ENCODE data around the gene KRT9. TPM values are rescaled to one million over a fixed set of nuclear protein-coding genes. Genes with fewer than 3 reads are reported as not detected.

The KRT9 gene
- total RNA-seq, 1 experiment from 2014 or later: not detected

- in situ Hi-C loops (cut with HindIII; ENCODE audit: low pct_unique_long_range_greater_than_20kb, low sequenced_read_pairs): no loop called here
- peak; percentile 57 for DNase-seq (ENCODE audit: low read depth)
Measured at GRCh38 chr17:41522301-41523224, 49.3 kb downstream of the KRT9 start.

- DNase-seq (ENCODE audit: low read depth): peak; percentile 88
- in situ Hi-C loops (cut with HindIII; ENCODE audit: low pct_unique_long_range_greater_than_20kb, low sequenced_read_pairs): no loop called here
Measured at GRCh38 chr17:41521574-41522261, 50.1 kb downstream of the KRT9 start.

- DNase-seq (ENCODE audit: low read depth): peak; percentile 85
- in situ Hi-C loops (cut with HindIII; ENCODE audit: low pct_unique_long_range_greater_than_20kb, low sequenced_read_pairs): no loop called here
Measured at GRCh38 chr17:41520821-41521521, 50.9 kb downstream of the KRT9 start.

GRCh38 chr17:41519501-41520224, 52.2 kb downstream of the KRT9 start:
- DNase-seq (ENCODE audit: low read depth): peak; percentile 53
- in situ Hi-C loops (cut with HindIII; ENCODE audit: low pct_unique_long_range_greater_than_20kb, low sequenced_read_pairs): no loop called here

GRCh38 chr17:41518789-41519449, 52.9 kb downstream of the KRT9 start, which contains the start of gene KRT15:
TSS of gene KRT15 (minus strand) at chr17:41518890. CDS start at chr17:41518827, 63 bp downstream.
- DNase-seq (ENCODE audit: low read depth): peak; percentile 75
- in situ Hi-C loops (cut with HindIII; ENCODE audit: low pct_unique_long_range_greater_than_20kb, low sequenced_read_pairs): no loop called here

- no peak for DNase-seq (ENCODE audit: low read depth)
- in situ Hi-C loops (cut with HindIII; ENCODE audit: low pct_unique_long_range_greater_than_20kb, low sequenced_read_pairs): no loop called here
Measured at GRCh38 chr17:41518031-41518430, 53.8 kb downstream of the KRT9 start.

- no peak for DNase-seq (ENCODE audit: low read depth)
- in situ Hi-C loops (cut with HindIII; ENCODE audit: low pct_unique_long_range_greater_than_20kb, low sequenced_read_pairs): no loop called here
Measured at GRCh38 chr17:41516830-41517283, 55.0 kb downstream of the KRT9 start.

- in situ Hi-C loops (cut with HindIII; ENCODE audit: low pct_unique_long_range_greater_than_20kb, low sequenced_read_pairs): no loop called here
- DNase-seq (ENCODE audit: low read depth): no peak
Measured at GRCh38 chr17:41516147-41516829, 55.6 kb downstream of the KRT9 start.

Other genes with a start within 250 kb of the KRT9 start
- not detected in 2 replicates for gene KRT33A, start 221.2 kb downstream of the KRT9 start, total RNA-seq (2014; rRNA removed; shearing (Covaris generic); ENCODE audit: low replicate concordance)
- not detected in 2 replicates for gene KRT33B, start 202.2 kb downstream of the KRT9 start, total RNA-seq (2014; rRNA removed; shearing (Covaris generic); ENCODE audit: low replicate concordance)
- gene KRT34, start 189.8 kb downstream of the KRT9 start, total RNA-seq (2014; rRNA removed; shearing (Covaris generic); ENCODE audit: low replicate concordance): 0.20 TPM in 1 of 2 replicates, not detected in the other
- gene KRT31, start 174.5 kb downstream of the KRT9 start, total RNA-seq (2014; rRNA removed; shearing (Covaris generic); ENCODE audit: low replicate concordance): not detected in 2 replicates
- not detected in 2 replicates for gene KRT37, start 147.5 kb downstream of the KRT9 start, total RNA-seq (2014; rRNA removed; shearing (Covaris generic); ENCODE audit: low replicate concordance)
- not detected in 2 replicates for gene KRT38, start 131.1 kb downstream of the KRT9 start, total RNA-seq (2014; rRNA removed; shearing (Covaris generic); ENCODE audit: low replicate concordance)
- not detected in 2 replicates for gene KRT32, start 104.7 kb downstream of the KRT9 start, total RNA-seq (2014; rRNA removed; shearing (Covaris generic); ENCODE audit: low replicate concordance)
- gene KRT35, start 90.9 kb downstream of the KRT9 start, total RNA-seq (2014; rRNA removed; shearing (Covaris generic); ENCODE audit: low replicate concordance): not detected in 2 replicates
- not detected in 2 replicates for gene KRT36, start 82.1 kb downstream of the KRT9 start, total RNA-seq (2014; rRNA removed; shearing (Covaris generic); ENCODE audit: low replicate concordance)
- 0.78 TPM in 1 of 2 replicates, not detected in the other for gene KRT13, start 66.4 kb downstream of the KRT9 start, total RNA-seq (2014; rRNA removed; shearing (Covaris generic); ENCODE audit: low replicate concordance)
- gene KRT15, start 53.2 kb downstream of the KRT9 start, total RNA-seq (2014; rRNA removed; shearing (Covaris generic); ENCODE audit: low replicate concordance): 3.6 and 14.2 TPM in 2 replicates
- gene KRT19, start 43.8 kb downstream of the KRT9 start, total RNA-seq (2014; rRNA removed; shearing (Covaris generic); ENCODE audit: low replicate concordance): 682 and 694 TPM in 2 replicates
- gene KRT14, start 14.8 kb upstream of the KRT9 start, total RNA-seq (2014; rRNA removed; shearing (Covaris generic); ENCODE audit: low replicate concordance): not detected in 2 replicates
- 1.4 TPM in 1 of 2 replicates, not detected in the other for gene KRT16, start 40.7 kb upstream of the KRT9 start, total RNA-seq (2014; rRNA removed; shearing (Covaris generic); ENCODE audit: low replicate concordance)
- not detected in 2 replicates for gene KRT17, start 52.5 kb upstream of the KRT9 start, total RNA-seq (2014; rRNA removed; shearing (Covaris generic); ENCODE audit: low replicate concordance)
- 25.4 and 50.9 TPM in 2 replicates for gene EIF1, start 116.8 kb upstream of the KRT9 start, total RNA-seq (2014; rRNA removed; shearing (Covaris generic); ENCODE audit: low replicate concordance)
- gene GAST, start 140.3 kb upstream of the KRT9 start, total RNA-seq (2014; rRNA removed; shearing (Covaris generic); ENCODE audit: low replicate concordance): not detected in 2 replicates
- not detected in 2 replicates for gene HAP1, start 162.6 kb upstream of the KRT9 start, total RNA-seq (2014; rRNA removed; shearing (Covaris generic); ENCODE audit: low replicate concordance)
- 56.9 and 111 TPM in 2 replicates for gene JUP, start 214.7 kb upstream of the KRT9 start, total RNA-seq (2014; rRNA removed; shearing (Covaris generic); ENCODE audit: low replicate concordance)
- 148 and 200 TPM in 2 replicates for gene P3H4, start 239.9 kb upstream of the KRT9 start, total RNA-seq (2014; rRNA removed; shearing (Covaris generic); ENCODE audit: low replicate concordance)
- gene FKBP10, start 240.9 kb upstream of the KRT9 start, total RNA-seq (2014; rRNA removed; shearing (Covaris generic); ENCODE audit: low replicate concordance): 315 and 351 TPM in 2 replicates

All from Caki2 (cell line).